Peyer's patch (tissue), 4 donors: ENCODE results near the gene SFI1.

Experiments used
- POLR2A ChIP-seq, 2 donors: fragments of 450-650 bp; IDR thresholded peaks; one replicate each; pipeline ENCODE4 v1.5.1; 2017; ENCODE audit warnings: antibody characterized with exemption in 2 of 2, mild to moderate bottlenecking in 2 of 2, moderate library complexity in 2 of 2
- TF ChIP-seq, protein P1 (sequence below), 6 experiments: fragments of 450-650 bp in 4 of 6; fragments of 200-600 bp in 2 of 6; sonication (generic) in 1 of 6; IDR thresholded peaks; one replicate each; pipeline ENCODE4 v1.5.1; 2017 to 2019; ENCODE audit warnings: antibody characterized with exemption in 6 of 6, mild to moderate bottlenecking in 3 of 6, moderate library complexity in 1 of 6

DNA sequence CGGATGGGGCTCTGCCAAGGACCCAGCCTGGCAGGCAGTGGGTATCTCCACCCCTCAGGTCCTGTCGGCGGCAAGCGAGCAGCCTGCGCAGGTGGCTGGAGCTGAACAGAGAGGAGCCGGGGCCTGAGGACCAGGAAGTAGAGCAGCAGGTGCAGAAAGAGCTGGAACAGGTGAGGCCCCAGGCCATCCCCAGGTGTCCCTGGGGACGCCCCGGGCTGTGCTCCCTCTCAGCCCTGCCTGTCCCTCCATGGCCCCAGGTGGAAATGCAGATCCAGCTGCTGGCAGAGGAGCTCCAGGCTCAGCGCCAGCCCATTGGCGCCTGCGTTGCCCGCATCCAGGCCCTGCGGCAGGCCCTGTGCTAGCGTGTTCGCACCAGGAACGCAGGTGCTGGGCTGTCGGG, 121.7 kb downstream of the SFI1 start:
- TF ChIP-seq, protein P1, sequence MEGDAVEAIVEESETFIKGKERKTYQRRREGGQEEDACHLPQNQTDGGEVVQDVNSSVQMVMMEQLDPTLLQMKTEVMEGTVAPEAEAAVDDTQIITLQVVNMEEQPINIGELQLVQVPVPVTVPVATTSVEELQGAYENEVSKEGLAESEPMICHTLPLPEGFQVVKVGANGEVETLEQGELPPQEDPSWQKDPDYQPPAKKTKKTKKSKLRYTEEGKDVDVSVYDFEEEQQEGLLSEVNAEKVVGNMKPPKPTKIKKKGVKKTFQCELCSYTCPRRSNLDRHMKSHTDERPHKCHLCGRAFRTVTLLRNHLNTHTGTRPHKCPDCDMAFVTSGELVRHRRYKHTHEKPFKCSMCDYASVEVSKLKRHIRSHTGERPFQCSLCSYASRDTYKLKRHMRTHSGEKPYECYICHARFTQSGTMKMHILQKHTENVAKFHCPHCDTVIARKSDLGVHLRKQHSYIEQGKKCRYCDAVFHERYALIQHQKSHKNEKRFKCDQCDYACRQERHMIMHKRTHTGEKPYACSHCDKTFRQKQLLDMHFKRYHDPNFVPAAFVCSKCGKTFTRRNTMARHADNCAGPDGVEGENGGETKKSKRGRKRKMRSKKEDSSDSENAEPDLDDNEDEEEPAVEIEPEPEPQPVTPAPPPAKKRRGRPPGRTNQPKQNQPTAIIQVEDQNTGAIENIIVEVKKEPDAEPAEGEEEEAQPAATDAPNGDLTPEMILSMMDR (IDR thresholded peaks at IDR 0.05) = no peak
- no peak for TF ChIP-seq POLR2A (IDR thresholded peaks at IDR 0.05)
